ENCODE results near the gene ATAD3C. TPM values are rescaled to one million over a fixed set of nuclear protein-coding genes. Genes with fewer than 3 reads are reported as not detected.

Gene ATAD3C
- total and polyA plus RNA-seq, 2 of the 8 experiments (the other 6 are each of a cell fraction or from before 2014, with no cell fraction given) = 2.0 to 2.7 TPM

- Histone ChIP-seq H3K27me3 (replicated peaks in 1 of 4; ENCODE audit: control insufficient read depth in 3 of 4, extremely low read depth in 1 of 4, insufficient read depth in 3 of 4, low read length in 3 of 4) (peaks cover 0 to 3% (median 0%) of the 10 kb centered on the region in 4 experiments; a peak in 2 of 7 replicates), H2AFZ (ENCODE audit: low read length) (no peak overlapping the region), H3K9me3 (ENCODE audit: insufficient read depth in 2 of 2, low read depth in 1 of 2, low read length in 1 of 2) (no peaks in the 10 kb centered on the region), H4K5ac (ENCODE audit: insufficient read length, low read depth, low read length) (no peak overlapping the region), H2BK120ac (replicated peaks; ENCODE audit: low read depth, low read length) (no peak overlapping the region), H2BK20ac (ENCODE audit: low read length) (peak overlapping the region; percentile 90; the same call in 1 of the 2 replicates), H3K4ac (replicated peaks; ENCODE audit: insufficient read length, low read depth, low read length) (peak overlapping the region; percentile 100), H2BK12ac (ENCODE audit: low read depth, low read length) (peak overlapping the region; percentile 96; the same call in 1 of the 2 replicates), H3K27ac (ENCODE audit: low read depth, low read length) (peak overlapping the region; percentile 59; the same call in 1 of the 2 replicates), H3K79me2 (ENCODE audit: control insufficient read depth in 1 of 2, insufficient read depth in 2 of 2, low read length in 2 of 2) (peaks cover 0 to 8% of the 10 kb centered on the region in 2 experiments; a peak in 1 of 4 replicates), H2BK15ac (ENCODE audit: low read length) (peak overlapping the region; percentile 92; the same call in 1 of the 2 replicates), H3K36me3 (ENCODE audit: control insufficient read depth in 2 of 4, insufficient read depth in 4 of 4, low read length in 3 of 4) (peaks cover 0 to 5% (median 0%) of the 10 kb centered on the region in 4 experiments; a peak in 1 of 8 replicates), H4K20me1 (replicated peaks in 1 of 2; ENCODE audit: control insufficient read depth in 1 of 2, insufficient read depth in 2 of 2, low read length in 2 of 2) (peaks cover 4 to 7% of the 10 kb centered on the region in 2 experiments), H3K4me3 (ENCODE audit: extremely low read depth in 1 of 4, insufficient read depth in 2 of 4, low read depth in 3 of 4, low read length in 4 of 4) (peak overlapping the region in 3 of 4 experiments; percentile 17 to 72 (median 21); a peak in 6 of 8 replicates), H4K91ac (replicated peaks; ENCODE audit: insufficient read length, low read length) (peak overlapping the region; percentile 99), H3K14ac (ENCODE audit: insufficient read length) (no peak overlapping the region), H3K9ac (replicated peaks in 1 of 4; ENCODE audit: extremely low read depth in 1 of 4, low read depth in 3 of 4, low read length in 3 of 4) (peak overlapping the region in 1 of 4 experiments; percentile 12; a peak in 2 of 7 replicates), H3K18ac (ENCODE audit: extremely low read depth, low read length) (peak overlapping the region; percentile 86), H3K4me2 (ENCODE audit: insufficient read depth in 1 of 2, low read depth in 2 of 2, low read length in 2 of 2) (peak overlapping the region; percentile 54 to 94), H4K8ac (ENCODE audit: extremely low read depth, insufficient read depth, low read length) (peak overlapping the region; percentile 57), H3K23ac (ENCODE audit: insufficient read length) (no peak overlapping the region), H3K56ac (replicated peaks; ENCODE audit: insufficient read length, low read depth, low read length) (no peak overlapping the region), H3K4me1 (replicated peaks in 1 of 4; ENCODE audit: control insufficient read depth in 3 of 4, insufficient read depth in 4 of 4, low read length in 3 of 4) (peaks cover 0 to 59% (median 42%) of the 10 kb centered on the region in 4 experiments; a peak in 6 of 7 replicates), H3K79me1 (ENCODE audit: low read depth, low read length) (no peaks in the 10 kb centered on the region), H2BK5ac (ENCODE audit: low read depth, low read length) (peak overlapping the region; percentile 95; the same call in 1 of the 2 replicates), H2AK5ac (ENCODE audit: low read depth, low read length) (no peak overlapping the region), H3K23me2 (ENCODE audit: low read depth, low read length) (peaks cover 18% of the 10 kb centered on the region; the same call in 1 of the 2 replicates)
- FAIRE-seq (no peak), DNase-seq (ENCODE audit: low read depth in 1 of 2, low spot score in 2 of 2) (peak in 1 of 2 experiments; percentile 83)
- ChIA-PET CTCF (ENCODE audit: partially characterized antibody) (interaction anchor here (0.8 to 2.1 kb wide), 10 partner anchors 13 to 116 kb away, joined by 3 to 9 read pairs (median 4); partner anchors contain the start of gene ANKRD65), POLR2A (ENCODE audit: partially characterized antibody) (interaction anchor here (1.1 to 22.9 kb wide), 12 partner anchors 12 to 105 kb away, joined by 3 to 515 read pairs (median 4); partner anchors contain the start of genes ANKRD65, CCNL2 and MRPL20)
- WGBS, 2 experiments (ENCODE audit: extremely low coverage in 1 of 2, insufficient coverage in 1 of 2, insufficient read length in 1 of 2, insufficient replicate concordance in 2 of 2, low coverage in 1 of 2, low lambda C conversion rate in 2 of 2, missing lambda C conversion rate in 1 of 2) = 23% methylated on average over 23 of the region's 32 CpGs; no CpG with 5 or more reads in 1 of the 2 experiments
- TF ChIP-seq GABPA (IDR thresholded peaks at IDR 0.05; ENCODE audit: borderline replicate concordance, insufficient read depth, low read length) = 0 out of 2 replicates have a peak, but pooled peaks have one; percentile 7
- TF ChIP-seq PHF8 (conservative IDR thresholded peaks at IDR 0.05; ENCODE audit: low read depth, low read length) = no peak
- no peak for TF ChIP-seq EZH2 (IDR thresholded peaks at IDR 0.05; ENCODE audit: low read depth, low read length, severe bottlenecking)
- no peak for TF ChIP-seq NRF1 (IDR thresholded peaks at IDR 0.05; ENCODE audit: low read depth, low read length)
- TF ChIP-seq CTBP2 (IDR thresholded peaks at IDR 0.05; ENCODE audit: borderline replicate concordance, insufficient read depth, insufficient read length, low read length) = no peak
- no peak for TF ChIP-seq RFX5 (IDR thresholded peaks at IDR 0.05; ENCODE audit: borderline replicate concordance, low read depth, low read length)
- no peak for TF ChIP-seq SUZ12 (IDR thresholded peaks at IDR 0.05; ENCODE audit: low read length)
- TF ChIP-seq EP300 (IDR thresholded peaks at IDR 0.05; ENCODE audit: borderline replicate concordance in 1 of 2, low read depth in 2 of 2, low read length in 2 of 2) = no peak
- no peak for TF ChIP-seq TEAD4 (IDR thresholded peaks at IDR 0.05; ENCODE audit: low read depth, low read length)
- TF ChIP-seq MAFK (IDR thresholded peaks at IDR 0.05; ENCODE audit: low read depth, low read length) = no peak
Measured at GRCh38 chr1:1434131-1434823, 15.2 kb upstream of the ATAD3C start.

Data from H1 (cell line).